Activated CD8-positive, alpha-beta T cell treated with anti-CD3 and anti-CD28 coated beads, Interleukin-2, amount 10 ng/mL, durations not matched to agents 7 days and 5 days (primary cell): ENCODE data around the gene DENND4A. TPM values are rescaled to one million over a fixed set of nuclear protein-coding genes. Genes with fewer than 3 reads are reported as not detected.

Experiments
- ATAC-seq: fragments of 150-1000 bp; cut with Tn5 transposase; one replicate; pipeline ENCODE4 v1.10.0; 2021; ENCODE audit warnings: moderate library complexity
- CTCF ChIA-PET: fragments of 350-600 bp; sonication (Branson Sonifier 250); formaldehyde crosslinking; loops from one replicate; lab custom pipeline; 2021; ENCODE audit warnings: antibody characterized with exemption; lab: Charles Lee
- POLR2A ChIA-PET: fragments of 350-600 bp; sonication (Branson Sonifier 250); formaldehyde crosslinking; loops from one replicate; lab custom pipeline; 2021; ENCODE audit warnings: antibody characterized with exemption; lab: Charles Lee
- DNase-seq: peaks from one replicate; pipeline ENCODE4 v3.0.0-alpha.2; 2020
- H3K27ac Mint-ChIP-seq: one replicate; pipeline ENCODE4 v1.8.0; 2021; ENCODE audit warnings: mild to moderate bottlenecking, mixed read lengths
- H3K27me3 Mint-ChIP-seq: one replicate; pipeline ENCODE4 v1.8.0; 2021; ENCODE audit warnings: low read depth, mixed read lengths
- H3K36me3 Mint-ChIP-seq: one replicate; pipeline ENCODE4 v1.8.0; 2021; ENCODE audit warnings: low read depth, mixed read lengths
- H3K4me1 Mint-ChIP-seq: one replicate; pipeline ENCODE4 v1.8.0; 2021; ENCODE audit warnings: low read depth, mixed read lengths
- H3K4me3 Mint-ChIP-seq: one replicate; pipeline ENCODE4 v1.8.0; 2021; ENCODE audit warnings: mild to moderate bottlenecking, mixed read lengths
- H3K9me3 Mint-ChIP-seq: one replicate; pipeline ENCODE4 v1.8.0; 2022; ENCODE audit warnings: mixed read lengths; ENCODE audit not compliant: insufficient read depth
- total RNA-seq, 2 experiments: library from RNA; stranded (reverse); gene quantifications; one replicate each; pipeline ENCODE4 v1.2.3, GENCODE V29; 2021

DENND4A gene
- total RNA-seq, 2 experiments from 2014 or later = 40.1 to 45.0 TPM

GRCh38 chr15:65771870-65772269 is 20.2 kb downstream of the DENND4A start:
- Mint-ChIP-seq H3K4me1 (peaks cover 53% of the 10 kb centered on the region), H3K9me3 (peaks cover 6% of the 10 kb centered on the region), H3K27me3 (no peaks in the 10 kb centered on the region), H3K4me3 (no peak overlapping the region), H3K36me3 (peaks cover 45% of the 10 kb centered on the region), H3K27ac (no peak overlapping the region)
- POLR2A ChIA-PET = interaction anchor here (1.2 to 1.8 kb wide), 3 partner anchors 17 to 467 kb away, joined by 3 to 5 read pairs (median 3); partner anchors contain the start of genes DENND4A and RNU5B-1
- no peak for DNase-seq
- ATAC-seq = no peak
- CTCF ChIA-PET = interaction anchor here (1.9 kb wide), 1 partner anchor 15 kb away, joined by 6 read pairs; no protein-coding TSS in a partner anchor

GRCh38 chr15:65769482-65769881 is 22.6 kb downstream of the DENND4A start:
- no peaks in the 10 kb centered on the region for H3K27me3 Mint-ChIP-seq
- H3K9me3 Mint-ChIP-seq = peaks cover 6% of the 10 kb centered on the region
- ATAC-seq (no peak), DNase-seq (no peak)
- H3K4me3 Mint-ChIP-seq = no peak overlapping the region
- ChIA-PET POLR2A (interaction anchor here (1.7 kb wide), 1 partner anchor 100 kb away, joined by 5 read pairs; the partner anchor contains the start of gene RAB11A), CTCF (interaction anchor here (0.7 to 2.5 kb wide), 3 partner anchors 15 to 87 kb away, joined by 3 to 7 read pairs (median 4); no protein-coding TSS in a partner anchor)
- H3K27ac Mint-ChIP-seq = no peak overlapping the region
- peaks cover 58% of the 10 kb centered on the region for H3K4me1 Mint-ChIP-seq
- H3K36me3 Mint-ChIP-seq = peaks cover 48% of the 10 kb centered on the region

GRCh38 chr15:65767895-65768294 is 24.2 kb downstream of the DENND4A start:
- Mint-ChIP-seq H3K27ac (peak overlapping the region; percentile 59), H3K9me3 (peaks cover 6% of the 10 kb centered on the region), H3K27me3 (no peaks in the 10 kb centered on the region), H3K36me3 (peaks cover 42% of the 10 kb centered on the region), H3K4me3 (no peak overlapping the region), H3K4me1 (peaks cover 53% of the 10 kb centered on the region)
- POLR2A ChIA-PET = interaction anchor here (1.2 to 1.3 kb wide), 2 partner anchors 24 to 56 kb away, joined by 5 read pairs; partner anchors contain the start of gene DENND4A
- CTCF ChIA-PET = interaction anchor here (0.8 to 2.5 kb wide), 4 partner anchors 9 to 89 kb away, joined by 3 to 7 read pairs (median 3); no protein-coding TSS in a partner anchor
- ATAC-seq (peak; percentile 77), DNase-seq (peak; percentile 64)

GRCh38 chr15:65767264-65767595 is 24.9 kb downstream of the DENND4A start:
- Mint-ChIP-seq H3K4me3 (no peak overlapping the region), H3K9me3 (peaks cover 6% of the 10 kb centered on the region), H3K4me1 (peaks cover 53% of the 10 kb centered on the region), H3K27ac (peak overlapping the region; percentile 59), H3K36me3 (peaks cover 42% of the 10 kb centered on the region), H3K27me3 (no peaks in the 10 kb centered on the region)
- CTCF ChIA-PET = interaction anchor here (0.7 to 1.5 kb wide), 2 partner anchors 65 to 109 kb away, joined by 3 to 4 read pairs; no protein-coding TSS in a partner anchor
- POLR2A ChIA-PET = interaction anchor here (1.2 kb wide), 1 partner anchor 55 kb away, joined by 5 read pairs; no protein-coding TSS in a partner anchor
- ATAC-seq = no peak
- DNase-seq = no peak

GRCh38 chr15:65766422-65767263 is 25.4 kb downstream of the DENND4A start:
- Mint-ChIP-seq H3K4me1 (peaks cover 53% of the 10 kb centered on the region), H3K4me3 (no peak overlapping the region), H3K27me3 (no peaks in the 10 kb centered on the region), H3K36me3 (peaks cover 38% of the 10 kb centered on the region), H3K27ac (peak overlapping the region; percentile 64), H3K9me3 (peaks cover 6% of the 10 kb centered on the region)
- ChIA-PET CTCF (interaction anchor here (0.6 to 1.5 kb wide), 5 partner anchors 66 to 1382 kb away, joined by 3 to 4 read pairs (median 3); partner anchors contain the start of gene RAB11A), POLR2A (interaction anchor here (1.1 to 2.0 kb wide), 3 partner anchors 23 to 55 kb away, joined by 3 to 5 read pairs (median 5); partner anchors contain the start of gene DENND4A)
- no peak for DNase-seq
- ATAC-seq = no peak

- Mint-ChIP-seq H3K4me1 (peaks cover 54% of the 10 kb centered on the region), H3K27me3 (no peaks in the 10 kb centered on the region), H3K36me3 (peaks cover 32% of the 10 kb centered on the region), H3K4me3 (no peak overlapping the region), H3K27ac (no peak overlapping the region), H3K9me3 (peaks cover 6% of the 10 kb centered on the region)
- ChIA-PET CTCF (no interaction called here), POLR2A (interaction anchor here (2.0 kb wide), 1 partner anchor 27 kb away, joined by 5 read pairs; the partner anchor contains the start of gene DENND4A)
- DNase-seq = no peak
- ATAC-seq = no peak
Measured at GRCh38 chr15:65765106-65765505, 27.0 kb downstream of the DENND4A start.

- Mint-ChIP-seq H3K4me3 (no peak overlapping the region), H3K27ac (peak overlapping the region; percentile 43), H3K27me3 (no peaks in the 10 kb centered on the region), H3K4me1 (peaks cover 45% of the 10 kb centered on the region), H3K9me3 (peaks cover 3% of the 10 kb centered on the region), H3K36me3 (peaks cover 32% of the 10 kb centered on the region)
- ChIA-PET POLR2A (interaction anchor here (0.6 to 1.0 kb wide), 4 partner anchors 14 to 170 kb away, joined by 3 read pairs; partner anchors contain the start of genes DENND4A and RAB11A), CTCF (interaction anchor here (1.2 kb wide), 1 partner anchor 93 kb away, joined by 3 read pairs; no protein-coding TSS in a partner anchor)
- DNase-seq = no peak
- no peak for ATAC-seq
Measured at GRCh38 chr15:65762914-65763787, 28.9 kb downstream of the DENND4A start.

- no peak for ATAC-seq
- no peak overlapping the region for H3K27ac Mint-ChIP-seq
- H3K4me1 Mint-ChIP-seq = peaks cover 40% of the 10 kb centered on the region
- ChIA-PET POLR2A (interaction anchor here (0.9 to 1.0 kb wide), 2 partner anchors 30 to 107 kb away, joined by 3 read pairs; partner anchors contain the start of genes DENND4A and RAB11A), CTCF (interaction anchor here (1.2 kb wide), 1 partner anchor 94 kb away, joined by 3 read pairs; no protein-coding TSS in a partner anchor)
- no peaks in the 10 kb centered on the region for H3K27me3 Mint-ChIP-seq
- no peak overlapping the region for H3K4me3 Mint-ChIP-seq
- DNase-seq = no peak
- peaks cover 28% of the 10 kb centered on the region for H3K36me3 Mint-ChIP-seq
- H3K9me3 Mint-ChIP-seq = no peaks in the 10 kb centered on the region
Measured at GRCh38 chr15:65762399-65762798, 29.7 kb downstream of the DENND4A start.

GRCh38 chr15:65761210-65761926 is 30.7 kb downstream of the DENND4A start:
- no peak for ATAC-seq
- H3K36me3 Mint-ChIP-seq = peaks cover 23% of the 10 kb centered on the region

GRCh38 chr15:65759441-65759840 is 32.7 kb downstream of the DENND4A start:
- CTCF ChIA-PET = interaction anchor here (1.0 kb wide), 1 partner anchor 121 kb away, joined by 3 read pairs; no protein-coding TSS in a partner anchor
- POLR2A ChIA-PET = no interaction called here

More at GRCh38 chr15:65761210-65761926, 30.7 kb downstream of the DENND4A start:
- ChIA-PET POLR2A (no interaction called here), CTCF (no interaction called here)
- peak overlapping the region; percentile 74 for H3K27ac Mint-ChIP-seq
- DNase-seq = no peak
- no peaks in the 10 kb centered on the region for H3K9me3 Mint-ChIP-seq
- H3K27me3 Mint-ChIP-seq = no peaks in the 10 kb centered on the region
- H3K4me1 Mint-ChIP-seq = peaks cover 29% of the 10 kb centered on the region
- peak overlapping the region; percentile 26 for H3K4me3 Mint-ChIP-seq

More at GRCh38 chr15:65759441-65759840, 32.7 kb downstream of the DENND4A start:
- peaks cover 23% of the 10 kb centered on the region for H3K4me1 Mint-ChIP-seq
- no peak overlapping the region for H3K27ac Mint-ChIP-seq
- no peak overlapping the region for H3K4me3 Mint-ChIP-seq
- H3K27me3 Mint-ChIP-seq = no peaks in the 10 kb centered on the region
- peaks cover 30% of the 10 kb centered on the region for H3K36me3 Mint-ChIP-seq
- DNase-seq = no peak
- no peaks in the 10 kb centered on the region for H3K9me3 Mint-ChIP-seq
- ATAC-seq = no peak
